GM19397 (cell line): ENCODE data around the gene SELENOO.

Source experiments
- ATAC-seq: cut with Tn5 transposase; IDR thresholded peaks from one replicate; pipeline ENCODE4 v1.9.1; 2021; ENCODE audit warnings: mild to moderate bottlenecking, moderate library complexity; ENCODE audit not compliant: unreplicated experiment

Gene SELENOO

DNA sequence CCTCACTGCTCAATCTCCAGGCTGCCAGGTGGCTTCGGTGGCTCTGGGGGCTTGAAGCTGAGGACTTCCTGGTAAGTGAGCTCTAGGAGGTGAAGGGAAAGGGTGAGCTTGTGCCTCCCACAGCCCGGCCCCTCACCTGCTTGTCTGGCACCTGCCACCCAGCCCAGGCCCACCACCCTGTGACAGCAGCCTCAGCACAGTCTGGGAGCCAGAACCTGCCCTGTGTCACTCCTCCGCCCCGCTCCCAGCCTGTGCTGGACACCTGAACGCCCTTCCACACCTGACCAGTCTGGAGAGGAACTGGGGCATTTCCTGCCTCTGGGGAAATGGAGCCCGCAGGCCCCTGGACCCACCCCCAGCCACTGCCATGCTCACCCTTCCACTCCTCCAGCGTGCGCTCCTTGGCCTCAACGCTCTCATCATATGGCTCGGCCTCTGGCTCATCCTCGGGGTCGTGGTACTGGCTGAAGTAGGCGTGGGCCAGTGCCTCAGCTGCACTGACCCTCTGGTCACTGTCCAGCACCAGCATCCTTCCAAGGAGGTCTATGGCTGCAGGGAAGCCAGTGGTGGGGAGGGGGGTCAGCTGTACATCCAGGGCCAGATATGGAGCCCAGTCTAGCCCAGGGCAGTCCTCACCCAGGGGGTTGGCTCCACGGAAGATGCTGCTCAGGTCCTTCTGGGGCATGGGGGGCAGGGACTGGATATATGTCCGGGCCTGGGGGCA, 64.3 kb downstream of the SELENOO start:
- no peak for ATAC-seq

DNA sequence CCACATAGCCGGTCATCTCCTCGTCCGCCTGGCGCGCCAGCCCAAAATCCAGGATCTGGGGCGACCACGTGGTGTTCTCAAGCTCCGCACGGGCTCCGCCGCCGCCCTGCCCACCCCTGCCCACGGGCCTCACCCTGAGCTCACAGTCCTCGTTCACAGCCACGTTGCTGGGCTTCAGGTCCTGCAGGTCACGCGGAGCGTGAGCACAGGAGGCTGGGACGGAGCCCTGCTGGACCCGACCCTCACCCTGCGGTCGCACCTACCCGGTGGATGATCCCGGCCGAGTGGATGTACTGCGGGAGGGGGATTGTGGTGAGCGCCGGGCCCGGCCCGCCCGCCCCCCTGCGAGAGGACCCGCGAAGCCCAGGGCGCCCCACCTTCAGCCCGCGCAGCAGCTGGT, 66.2 kb downstream of the SELENOO start:
- ATAC-seq: no peak
